AG04450 (cell line): ENCODE results near the gene ZNFX1. TPM values are rescaled to one million over a fixed set of nuclear protein-coding genes. Genes with fewer than 3 reads are reported as not detected.

Source experiments
- CTCF ChIA-PET: fragments of 300-600, 350-600 bp; formaldehyde crosslinking; extraction: SDS; loops from one replicate; lab custom pipeline; 2022; ENCODE audit warnings: antibody characterized with exemption, inconsistent platforms; lab: Charles Lee
- POLR2A ChIA-PET: fragments of 350-600 bp; formaldehyde crosslinking; extraction: SDS; loops from one replicate; lab custom pipeline; 2021; ENCODE audit warnings: antibody characterized with exemption, inconsistent platforms; lab: Yijun Ruan, JAX
- DNase-seq: peaks from one replicate; pipeline ENCODE4 v3.0.0-alpha.2; 2011; ENCODE audit warnings: low read depth, low spot score
- H3K27ac ChIP-seq: one replicate; pipeline ENCODE4 v1.5.1; 2012; ENCODE audit warnings: low read depth, low read length, control low read depth
- H3K27me3 ChIP-seq: one replicate; pipeline ENCODE4 v1.6.0; 2012; ENCODE audit warnings: low read length; ENCODE audit not compliant: control insufficient read depth, insufficient read depth
- H3K4me3 ChIP-seq: 2 replicates; pipeline ENCODE4 v1.5.1; 2011; ENCODE audit warnings: mild to moderate bottlenecking, low read depth, low read length, control low read depth
- H3K9me3 ChIP-seq: 2 replicates; pipeline ENCODE4 v1.5.1; 2012; ENCODE audit warnings: low read length; ENCODE audit not compliant: control insufficient read depth, insufficient read depth
- polyA plus RNA-seq: library from polyadenylated mRNA; depleted of rRNA; stranded (reverse); fragments of >200 nt; gene quantifications from 2 replicates; pipeline ENCODE4 v1.2.3, GENCODE V29; 2011
- TF ChIP-seq, protein P1 (sequence below): IDR thresholded peaks from 2 replicates; pipeline ENCODE4 v1.5.1; 2011; ENCODE audit warnings: low read depth, low read length, control low read depth, inconsistent platforms

Gene ZNFX1
- polyA plus RNA-seq, 1 experiment = 9.6 TPM

DNA sequence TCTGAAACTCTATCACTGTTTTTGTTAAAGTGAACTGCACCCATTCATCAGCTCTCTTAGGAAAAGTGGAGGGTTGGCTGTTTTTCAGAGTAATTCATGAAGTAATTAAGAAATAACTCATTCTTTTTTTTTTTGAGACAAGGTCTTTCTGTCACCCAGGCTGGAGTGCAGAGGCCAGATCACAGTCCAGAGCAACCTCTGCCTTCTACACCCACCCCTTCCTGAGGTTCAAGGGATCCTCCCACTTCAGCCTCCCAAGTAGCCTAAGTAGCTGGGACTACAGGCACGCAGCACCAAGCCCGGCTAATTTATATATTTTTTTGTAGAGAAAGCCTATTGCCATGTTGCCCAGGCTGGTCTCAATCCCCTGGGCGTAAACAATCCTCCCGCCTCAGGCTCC lies 2.6 kb downstream of the ZNFX1 start:
- DNase-seq = no peak
- no peak overlapping the region for H3K27ac ChIP-seq
- ChIA-PET CTCF (interaction anchor here (0.6 to 1.0 kb wide), 2 partner anchors 29 to 50 kb away, joined by 4 to 5 read pairs; no protein-coding TSS in a partner anchor), POLR2A (no interaction called here)
- peaks cover 7% of the 10 kb centered on the region for H3K9me3 ChIP-seq
- H3K27me3 ChIP-seq = no peaks in the 10 kb centered on the region
- TF ChIP-seq, protein P1, sequence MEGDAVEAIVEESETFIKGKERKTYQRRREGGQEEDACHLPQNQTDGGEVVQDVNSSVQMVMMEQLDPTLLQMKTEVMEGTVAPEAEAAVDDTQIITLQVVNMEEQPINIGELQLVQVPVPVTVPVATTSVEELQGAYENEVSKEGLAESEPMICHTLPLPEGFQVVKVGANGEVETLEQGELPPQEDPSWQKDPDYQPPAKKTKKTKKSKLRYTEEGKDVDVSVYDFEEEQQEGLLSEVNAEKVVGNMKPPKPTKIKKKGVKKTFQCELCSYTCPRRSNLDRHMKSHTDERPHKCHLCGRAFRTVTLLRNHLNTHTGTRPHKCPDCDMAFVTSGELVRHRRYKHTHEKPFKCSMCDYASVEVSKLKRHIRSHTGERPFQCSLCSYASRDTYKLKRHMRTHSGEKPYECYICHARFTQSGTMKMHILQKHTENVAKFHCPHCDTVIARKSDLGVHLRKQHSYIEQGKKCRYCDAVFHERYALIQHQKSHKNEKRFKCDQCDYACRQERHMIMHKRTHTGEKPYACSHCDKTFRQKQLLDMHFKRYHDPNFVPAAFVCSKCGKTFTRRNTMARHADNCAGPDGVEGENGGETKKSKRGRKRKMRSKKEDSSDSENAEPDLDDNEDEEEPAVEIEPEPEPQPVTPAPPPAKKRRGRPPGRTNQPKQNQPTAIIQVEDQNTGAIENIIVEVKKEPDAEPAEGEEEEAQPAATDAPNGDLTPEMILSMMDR = no peak
- no peak overlapping the region for H3K4me3 ChIP-seq

DNA sequence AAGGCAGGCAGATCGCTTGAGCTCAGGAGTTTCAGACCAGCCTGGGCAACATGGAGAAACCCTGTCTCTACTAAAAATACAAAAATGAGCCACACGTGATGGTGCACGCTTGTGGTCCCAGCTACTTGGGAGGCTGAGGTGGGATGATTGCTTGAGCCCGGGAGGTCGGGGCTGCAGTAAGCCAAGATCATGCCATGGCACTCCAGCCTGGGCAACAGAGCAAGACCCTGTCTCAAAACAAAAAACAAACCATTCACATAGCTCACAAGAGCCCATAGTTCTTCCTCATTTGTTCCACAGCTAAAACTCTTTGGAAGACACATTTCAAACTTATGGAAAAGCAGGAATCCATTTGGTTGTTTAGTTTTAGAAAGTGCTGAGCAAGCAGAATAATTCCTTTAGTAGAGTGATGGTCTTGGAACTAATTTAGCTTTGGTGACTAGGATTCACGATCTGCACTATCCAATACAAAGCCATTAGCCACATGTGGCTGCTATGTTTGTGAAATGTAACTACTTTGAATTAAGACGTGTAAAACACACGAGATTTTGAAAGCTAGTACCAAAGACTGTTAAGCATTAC lies 4.1 kb downstream of the ZNFX1 start:
- TF ChIP-seq, protein P1 = no peak
- H3K4me3 ChIP-seq = no peak overlapping the region
- H3K27me3 ChIP-seq = no peaks in the 10 kb centered on the region
- H3K9me3 ChIP-seq = peaks cover 3% of the 10 kb centered on the region; the same call in 1 of the 2 replicates
- ChIA-PET CTCF (interaction anchor here (1.4 kb wide), 1 partner anchor 28 kb away, joined by 5 read pairs; no protein-coding TSS in a partner anchor), POLR2A (no interaction called here)
- no peak for DNase-seq
- H3K27ac ChIP-seq = no peak overlapping the region

DNA sequence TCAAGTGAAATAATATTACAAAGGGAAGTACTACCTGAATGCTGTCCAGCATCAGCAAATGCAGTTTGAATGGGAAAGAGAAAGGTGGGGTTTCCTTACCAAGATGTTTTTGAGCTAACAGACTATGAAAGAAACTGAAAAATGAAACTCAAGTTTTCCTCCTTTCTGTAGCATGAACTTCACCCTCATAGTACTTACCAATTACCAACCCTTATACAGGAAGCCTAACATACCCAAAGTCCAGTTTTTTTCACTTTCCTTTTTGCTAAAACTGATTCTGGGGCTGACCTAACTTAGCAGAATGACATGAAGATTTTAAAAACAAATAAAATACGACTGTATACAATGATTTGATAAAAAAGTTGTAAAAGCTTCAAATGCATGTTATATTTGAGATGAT lies 5.2 kb downstream of the ZNFX1 start:
- H3K27ac ChIP-seq = no peak overlapping the region
- no peak for DNase-seq
- CTCF ChIA-PET = no interaction called here
- TF ChIP-seq, protein P1 = no peak
- POLR2A ChIA-PET = no interaction called here
- H3K9me3 ChIP-seq = peaks cover 3% of the 10 kb centered on the region; the same call in 1 of the 2 replicates
- H3K27me3 ChIP-seq = no peaks in the 10 kb centered on the region
- no peak overlapping the region for H3K4me3 ChIP-seq

DNA sequence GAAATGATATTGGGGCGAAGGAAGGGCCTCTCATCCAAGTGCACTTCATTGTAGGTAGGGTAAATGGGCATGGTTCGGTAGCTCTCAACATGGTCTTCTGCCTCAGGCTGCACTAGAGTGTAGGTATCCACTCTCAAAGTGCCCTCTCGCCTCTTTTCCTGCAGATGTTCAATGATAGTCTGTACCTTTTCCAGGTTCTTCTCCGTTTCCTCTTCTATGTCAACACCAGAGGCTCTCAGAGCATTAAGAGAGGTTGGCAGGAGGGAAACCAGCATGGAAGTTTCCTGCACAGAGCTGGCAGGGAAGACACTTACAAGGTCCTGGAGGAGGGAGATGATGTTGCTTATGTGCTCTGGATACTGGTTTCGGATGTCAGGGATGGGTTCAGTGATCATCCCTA lies 7.1 kb downstream of the ZNFX1 start:
- H3K27me3 ChIP-seq = no peaks in the 10 kb centered on the region
- no peak overlapping the region for H3K4me3 ChIP-seq
- ChIA-PET CTCF (interaction anchor here (1.9 kb wide), 1 partner anchor 24 kb away, joined by 8 read pairs; no protein-coding TSS in a partner anchor), POLR2A (no interaction called here)
- H3K27ac ChIP-seq = no peak overlapping the region
- TF ChIP-seq, protein P1 = no peak
- no peak for DNase-seq
- H3K9me3 ChIP-seq = no peaks in the 10 kb centered on the region

DNA sequence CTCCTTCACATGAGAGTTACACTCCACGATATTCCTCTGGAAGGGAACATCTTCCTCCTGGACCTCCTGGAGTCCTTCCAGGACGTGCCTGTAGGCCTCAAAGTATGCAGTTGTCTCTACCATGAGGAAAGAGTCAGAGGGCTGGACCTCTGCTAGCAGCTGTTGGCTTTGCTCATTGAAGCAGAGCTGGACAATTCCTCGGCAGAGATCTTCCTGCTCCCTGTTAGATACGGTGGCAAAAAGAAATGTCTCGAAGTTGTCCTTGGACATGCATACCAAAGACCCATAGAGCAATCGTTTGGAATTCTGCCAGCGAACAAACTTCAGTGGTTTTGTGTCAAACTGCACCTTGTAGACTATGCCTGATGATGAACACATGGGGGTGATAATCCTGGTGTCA lies 7.7 kb downstream of the ZNFX1 start:
- H3K9me3 ChIP-seq = no peaks in the 10 kb centered on the region
- DNase-seq = no peak
- TF ChIP-seq, protein P1 = no peak
- H3K27me3 ChIP-seq = no peaks in the 10 kb centered on the region
- H3K4me3 ChIP-seq = no peak overlapping the region
- no peak overlapping the region for H3K27ac ChIP-seq
- CTCF ChIA-PET = interaction anchor here (1.9 kb wide), 1 partner anchor 24 kb away, joined by 8 read pairs; no protein-coding TSS in a partner anchor
- POLR2A ChIA-PET = no interaction called here
